ENCODE measurements around the gene LGALS1.

- TF ChIP-seq POLR2A (IDR thresholded peaks at IDR 0.05; ENCODE audit: low read depth, low read length): no peak
- no peak for TF ChIP-seq TAF1 (IDR thresholded peaks at IDR 0.05; ENCODE audit: borderline replicate concordance, low read depth, low read length)
- TF ChIP-seq POLR2AphosphoS5 (IDR thresholded peaks at IDR 0.05; ENCODE audit: low read depth, low read length): no peak
Observed at GRCh38 chr22:37630839-37631435, 44.5 kb upstream of the LGALS1 start.
